ENCODE data around the gene MACF1. TPM values are rescaled to one million over a fixed set of nuclear protein-coding genes. Genes with fewer than 3 reads are reported as not detected.

Gene MACF1
- total RNA-seq, 1 donor from 2014 or later: 386 TPM

GRCh38 chr1:39163469-39163868 lies 41.0 kb upstream of the MACF1 start:
- DNase-seq (ENCODE audit: low spot score): no peak
- Mint-ChIP-seq H3K27me3 (ENCODE audit: low read depth) (no peaks in the 10 kb centered on the region), H3K4me1 (ENCODE audit: low read depth) (peaks cover 88% of the 10 kb centered on the region), H3K36me3 (ENCODE audit: low read depth) (no peaks in the 10 kb centered on the region), H3K27ac (ENCODE audit: unreplicated experiment) (no peak overlapping the region), H3K4me3 (ENCODE audit: unreplicated experiment) (no peak overlapping the region), H3K9me3 (ENCODE audit: low read depth) (no peaks in the 10 kb centered on the region)
- no peak for TF ChIP-seq CTCF (IDR thresholded peaks at IDR 0.05)

- peaks cover 87% of the 10 kb centered on the region for H3K4me1 Mint-ChIP-seq (ENCODE audit: low read depth)
- no peak overlapping the region for H3K4me3 Mint-ChIP-seq (ENCODE audit: unreplicated experiment)
- H3K9me3 Mint-ChIP-seq (ENCODE audit: low read depth): no peaks in the 10 kb centered on the region
- H3K27ac Mint-ChIP-seq (ENCODE audit: unreplicated experiment): peak overlapping the region; percentile 90
- no peaks in the 10 kb centered on the region for H3K27me3 Mint-ChIP-seq (ENCODE audit: low read depth)
- H3K36me3 Mint-ChIP-seq (ENCODE audit: low read depth): no peaks in the 10 kb centered on the region
- DNase-seq (ENCODE audit: low spot score): no peak
- TF ChIP-seq CTCF (IDR thresholded peaks at IDR 0.05): no peak
Measured at GRCh38 chr1:39164256-39164655, 40.2 kb upstream of the MACF1 start.

GRCh38 chr1:39165049-39165448 lies 39.4 kb upstream of the MACF1 start:
- Mint-ChIP-seq H3K4me3 (ENCODE audit: unreplicated experiment) (peak overlapping the region; percentile 7), H3K27ac (ENCODE audit: unreplicated experiment) (peak overlapping the region; percentile 90), H3K4me1 (ENCODE audit: low read depth) (peaks cover 85% of the 10 kb centered on the region)

GRCh38 chr1:39165488-39165887 lies 39.0 kb upstream of the MACF1 start:
- TF ChIP-seq CTCF (IDR thresholded peaks at IDR 0.05): no peak
- Mint-ChIP-seq H3K27ac (ENCODE audit: unreplicated experiment) (peak overlapping the region; percentile 90), H3K9me3 (ENCODE audit: low read depth) (no peaks in the 10 kb centered on the region), H3K4me1 (ENCODE audit: low read depth) (peaks cover 85% of the 10 kb centered on the region), H3K4me3 (ENCODE audit: unreplicated experiment) (no peak overlapping the region), H3K36me3 (ENCODE audit: low read depth) (no peaks in the 10 kb centered on the region), H3K27me3 (ENCODE audit: low read depth) (no peaks in the 10 kb centered on the region)
- DNase-seq (ENCODE audit: low spot score): no peak

More at GRCh38 chr1:39165049-39165448, 39.4 kb upstream of the MACF1 start:
- no peaks in the 10 kb centered on the region for H3K36me3 Mint-ChIP-seq (ENCODE audit: low read depth)
- H3K9me3 Mint-ChIP-seq (ENCODE audit: low read depth): no peaks in the 10 kb centered on the region
- DNase-seq (ENCODE audit: low spot score): no peak
- H3K27me3 Mint-ChIP-seq (ENCODE audit: low read depth): no peaks in the 10 kb centered on the region
- TF ChIP-seq CTCF (IDR thresholded peaks at IDR 0.05): no peak

- Mint-ChIP-seq H3K4me3 (ENCODE audit: unreplicated experiment) (no peak overlapping the region), H3K27ac (ENCODE audit: unreplicated experiment) (peak overlapping the region; percentile 81), H3K36me3 (ENCODE audit: low read depth) (no peaks in the 10 kb centered on the region), H3K9me3 (ENCODE audit: low read depth) (no peaks in the 10 kb centered on the region), H3K4me1 (ENCODE audit: low read depth) (peaks cover 86% of the 10 kb centered on the region), H3K27me3 (ENCODE audit: low read depth) (no peaks in the 10 kb centered on the region)
- DNase-seq (ENCODE audit: low spot score): no peak
- TF ChIP-seq CTCF (IDR thresholded peaks at IDR 0.05): no peak
Measured at GRCh38 chr1:39167632-39168209, 36.8 kb upstream of the MACF1 start.

All from chondrocyte (in vitro differentiated cells).